Suprapubic skin (tissue), 3 donors: ENCODE results near the gene SH3BGR.

Experiments used
- CTCF ChIP-seq, 2 donors: fragments of 200-600 bp in 1 of 2; fragments of 450-650 bp in 1 of 2; sonication (generic) in 1 of 2; IDR thresholded peaks; one replicate each; pipeline ENCODE4 v1.5.1; 2016 to 2019; ENCODE audit warnings: antibody characterized with exemption in 2 of 2, mild to moderate bottlenecking in 1 of 2, moderate library complexity in 1 of 2
- POLR2AphosphoS5 ChIP-seq, 3 donors: sonication (generic); formaldehyde crosslinking; IDR thresholded peaks; one replicate each; pipeline ENCODE4 v1.6.1; 2017; ENCODE audit warnings: antibody characterized with exemption in 3 of 3

DNA sequence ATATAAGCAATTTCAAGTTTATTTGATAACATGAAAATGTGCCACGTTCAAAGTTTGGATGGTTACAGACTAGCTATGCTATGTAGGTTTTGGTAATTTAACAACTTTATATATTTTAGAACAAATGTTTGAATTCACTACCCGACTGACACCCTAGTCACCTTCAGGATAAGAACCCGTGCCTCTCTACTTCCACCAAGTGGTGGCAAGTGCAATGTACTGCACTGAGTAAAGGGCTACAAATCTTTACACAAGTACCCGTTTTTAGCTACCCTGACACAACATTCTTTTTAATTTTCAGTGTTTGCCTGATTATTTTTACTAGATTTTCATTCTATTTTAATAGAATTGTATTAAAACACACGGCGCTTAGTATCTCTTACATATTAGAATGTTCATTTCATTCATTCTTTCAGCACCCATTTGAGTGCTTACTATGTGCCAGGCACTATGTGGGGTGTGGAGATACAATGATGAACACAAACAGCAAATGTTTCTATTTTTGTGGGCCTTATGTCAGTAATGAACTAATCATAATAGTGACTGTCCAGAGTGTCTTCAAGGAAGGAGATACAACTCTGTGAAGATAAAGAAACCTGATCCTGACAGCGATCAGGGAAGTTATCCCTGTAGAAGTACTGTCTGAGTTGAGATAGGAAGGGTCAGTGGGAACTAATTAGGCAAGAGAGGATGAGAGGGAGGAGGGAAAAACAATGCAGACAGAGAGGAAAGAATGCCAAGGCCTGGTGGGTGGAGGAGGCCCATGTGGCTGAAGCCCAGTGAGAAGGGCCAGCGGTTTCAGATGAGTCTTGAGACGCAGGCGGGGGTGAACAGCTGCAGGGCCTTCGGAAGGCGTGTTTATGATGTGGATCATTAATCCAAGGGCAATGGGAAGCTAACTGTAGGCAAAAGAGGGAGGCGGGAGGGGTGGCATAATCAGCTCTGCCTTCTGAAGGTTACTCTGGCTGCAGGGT, 10.0 kb upstream of the SH3BGR start:
- TF ChIP-seq CTCF (IDR thresholded peaks at IDR 0.05) (peak in 1 of 2 donors; percentile 66), POLR2AphosphoS5 (IDR thresholded peaks at IDR 0.05) (no peak)
